HG03432 (cell line): ENCODE measurements around the gene GHR.
A peak's percentile ranks its signal among the peaks of the same experiment; 100 is the strongest.
"Not testable (repeated sequence)": the region's sequence is repeated elsewhere in the genome, so short reads cannot be mapped to it uniquely, and the experiment has no call there.

ENCODE experiments used
- ATAC-seq: cut with Tn5 transposase; IDR thresholded peaks from one replicate; pipeline ENCODE4 v1.9.1; 2021; ENCODE audit warnings: mild to moderate bottlenecking, moderate library complexity; ENCODE audit not compliant: unreplicated experiment

The GHR gene

GRCh38 chr5:42689391-42689790 lies 266.2 kb downstream of the GHR start:
- ATAC-seq, result no peak

GRCh38 chr5:42691413-42691937 lies 268.2 kb downstream of the GHR start:
- ATAC-seq, result no peak

GRCh38 chr5:42701351-42702059 lies 278.3 kb downstream of the GHR start:
- no peak for ATAC-seq

- no peak for ATAC-seq
Measured at GRCh38 chr5:42703238-42703637, 280.0 kb downstream of the GHR start.

GRCh38 chr5:42715785-42716184 lies 292.5 kb downstream of the GHR start:
- no peak for ATAC-seq

GRCh38 chr5:42718591-42718990 lies 295.4 kb downstream of the GHR start:
- peak; percentile 93 for ATAC-seq

- ATAC-seq, result peak; percentile 19
Measured at GRCh38 chr5:42719034-42719433, 295.8 kb downstream of the GHR start.

GRCh38 chr5:42720251-42720650 lies 297.0 kb downstream of the GHR start:
- no peak for ATAC-seq

- no peak for ATAC-seq
Measured at GRCh38 chr5:42721484-42721883, 298.2 kb downstream of the GHR start.

GRCh38 chr5:42734531-42735058 lies 311.4 kb downstream of the GHR start:
- not testable (repeated sequence) for ATAC-seq

- no peak for ATAC-seq
Measured at GRCh38 chr5:42740920-42741319, 317.7 kb downstream of the GHR start.

- ATAC-seq, result no peak
Measured at GRCh38 chr5:42745426-42745825, 322.2 kb downstream of the GHR start.

- no peak for ATAC-seq
Measured at GRCh38 chr5:42745856-42746255, 322.6 kb downstream of the GHR start.

- peak; percentile 73 for ATAC-seq
Measured at GRCh38 chr5:42749020-42749419, 325.8 kb downstream of the GHR start.

GRCh38 chr5:42750507-42750906 lies 327.3 kb downstream of the GHR start:
- no peak for ATAC-seq

- ATAC-seq, result no peak
Measured at GRCh38 chr5:42751044-42751443, 327.8 kb downstream of the GHR start.

GRCh38 chr5:42753099-42753498 lies 329.9 kb downstream of the GHR start:
- ATAC-seq, result no peak

- ATAC-seq, result peak; percentile 90
Measured at GRCh38 chr5:42756606-42757601, 333.7 kb downstream of the GHR start, which contains the start of gene CCDC152. Gene CCDC152, plus strand, starts transcription at chr5:42756818. Its CDS starts 2,304 bp downstream, at chr5:42759122.

- ATAC-seq, result no peak
Measured at GRCh38 chr5:42759456-42759855, 336.2 kb downstream of the GHR start.

GRCh38 chr5:42760426-42760825 lies 337.2 kb downstream of the GHR start:
- no peak for ATAC-seq

GRCh38 chr5:42761791-42762190 lies 338.6 kb downstream of the GHR start:
- ATAC-seq, result no peak
